Ovary (tissue), 9 donors: Measurements from ENCODE around the gene FOXP1. TPM values are rescaled to one million over a fixed set of nuclear protein-coding genes. Genes with fewer than 3 reads are reported as not detected.

Experiments used
- DNase-seq, 5 donors: peaks; one replicate each; pipeline ENCODE4 v3.0.0-alpha.2; 2019 to 2020
- H3K27ac ChIP-seq, 2 donors: fragments of 200-600 bp; one replicate each; pipeline versions ENCODE4 v1.5.1 to v1.8.0; 2019 to 2022
- H3K27me3 ChIP-seq: fragments of 200-600 bp; one replicate; pipeline ENCODE4 v1.8.0; 2022
- H3K36me3 ChIP-seq: fragments of 200-600 bp; sonication (generic); one replicate; pipeline ENCODE4 v1.5.1; 2019
- H3K4me1 ChIP-seq: one replicate; pipeline ENCODE4 v1.8.1; 2013; ENCODE audit warnings: mild to moderate bottlenecking, moderate library complexity; ENCODE audit not compliant: insufficient read depth
- H3K4me3 ChIP-seq: fragments of 200-600 bp; sonication (generic); one replicate; pipeline ENCODE4 v1.5.1; 2017
- H3K9me3 ChIP-seq, 2 donors: fragments of 200-600 bp in 1 of 2; sonication (generic) in 1 of 2; one replicate each; pipeline versions ENCODE4 v1.5.1 to v1.8.1; 2013 to 2019; ENCODE audit warnings: mild to moderate bottlenecking in 1 of 2, moderate library complexity in 1 of 2
- EP300 ChIP-seq: sonication (generic); formaldehyde crosslinking; IDR thresholded peaks from one replicate; pipeline ENCODE4 v1.6.1; 2017; ENCODE audit warnings: antibody characterized with exemption
- POLR2A ChIP-seq: fragments of 450-650 bp; IDR thresholded peaks from one replicate; pipeline ENCODE4 v1.6.1; 2017; ENCODE audit warnings: antibody characterized with exemption, mild to moderate bottlenecking, moderate library complexity
- WGBS, 3 donors: extraction: QIAGEN DNeasy Blood & Tissue Kit in 1 of 3; methylation state at CpG; one replicate each; pipeline versions ENCODE4 v1.1.5 to v1.1.7; 2013 to 2017; 5-methylcytosine and 5-hydroxymethylcytosine counted together
- intact Hi-C, 4 donors: fragments of 100-400 bp; cut with DNase I; formaldehyde crosslinking; loops; one replicate each; pipeline versions ENCODE4 v1.11.0 to v1.15.1; 2022 to 2023
- polyA plus RNA-seq, 2 donors: library from polyadenylated mRNA; stranded (reverse); fragments of 200-250 nt in 1 of 2; fragments of 350-450 nt in 1 of 2; fragmentation: Illumina TruSeq in 1 of 2; extraction: RNeasy Lipid Tissue Mini Kit (QIAGEN cat#74804) in 1 of 2; gene quantifications; one replicate each; pipeline ENCODE4 v1.2.3, GENCODE V29; 2013 to 2014
- total RNA-seq, 7 donors: library from RNA; depleted of rRNA in 2 of 7; stranded (reverse); fragments of >200 nt in 2 of 7; fragmentation: NEBNext Ultra II Directional in 3 of 7; extraction: Animal tissue kit (Norgen Biotek cat#: 25700) in 3 of 7; gene quantifications; one replicate each; pipeline versions ENCODE4 v1.1.0 to v1.2.4, GENCODE V29; 2016 to 2023
- TF ChIP-seq, protein P1 (sequence below), 3 donors: fragments of 450-650 bp in 2 of 3; fragments of 200-600 bp in 1 of 3; IDR thresholded peaks; one replicate each; pipeline versions ENCODE4 v1.5.1 to v1.8.0; 2016 to 2022; ENCODE audit warnings: antibody characterized with exemption in 3 of 3, mild to moderate bottlenecking in 1 of 3
- donor health status: DM: no; HTN: no; CAD: no; lungs with moderate emphysema.
- donor health status: DM: no; HTN: no; CAD: no.
- donor health status: Bipolar disorder and iron deficiency.
- donor health status: DM: yes; HTN: yes; CAD: no.
- donor health status: DM: no; HTN: no; CAD: no.
- donor health status: DM: yes; HTN: yes; CAD: no.

The FOXP1 gene
- total and polyA plus RNA-seq, 9 donors, result 31.7 to 126 (median 114) TPM

DNA sequence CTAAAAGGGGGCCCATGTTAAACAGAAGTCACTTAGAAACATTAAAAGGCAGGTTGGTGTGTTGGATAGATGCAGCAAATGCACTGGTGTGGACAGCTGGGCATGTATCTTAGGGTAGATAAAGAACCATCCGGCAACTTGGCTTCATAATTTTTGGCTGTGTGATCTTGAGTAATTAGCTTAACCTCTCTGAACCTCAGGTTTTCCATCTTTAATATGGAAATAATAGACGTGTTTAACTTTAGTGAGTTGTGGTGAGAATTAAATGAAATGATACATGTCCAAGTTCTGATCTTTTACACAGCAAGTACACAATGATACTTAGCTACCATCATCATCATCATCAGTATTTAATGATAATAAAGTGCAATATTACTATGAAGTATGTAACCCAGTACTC is 330.4 kb downstream of the FOXP1 start:
- 82 to 88% (median 86%) methylated on average over 2 of the region's 2 CpGs for WGBS, 3 donors
- no peak for TF ChIP-seq EP300
- TF ChIP-seq, protein P1, sequence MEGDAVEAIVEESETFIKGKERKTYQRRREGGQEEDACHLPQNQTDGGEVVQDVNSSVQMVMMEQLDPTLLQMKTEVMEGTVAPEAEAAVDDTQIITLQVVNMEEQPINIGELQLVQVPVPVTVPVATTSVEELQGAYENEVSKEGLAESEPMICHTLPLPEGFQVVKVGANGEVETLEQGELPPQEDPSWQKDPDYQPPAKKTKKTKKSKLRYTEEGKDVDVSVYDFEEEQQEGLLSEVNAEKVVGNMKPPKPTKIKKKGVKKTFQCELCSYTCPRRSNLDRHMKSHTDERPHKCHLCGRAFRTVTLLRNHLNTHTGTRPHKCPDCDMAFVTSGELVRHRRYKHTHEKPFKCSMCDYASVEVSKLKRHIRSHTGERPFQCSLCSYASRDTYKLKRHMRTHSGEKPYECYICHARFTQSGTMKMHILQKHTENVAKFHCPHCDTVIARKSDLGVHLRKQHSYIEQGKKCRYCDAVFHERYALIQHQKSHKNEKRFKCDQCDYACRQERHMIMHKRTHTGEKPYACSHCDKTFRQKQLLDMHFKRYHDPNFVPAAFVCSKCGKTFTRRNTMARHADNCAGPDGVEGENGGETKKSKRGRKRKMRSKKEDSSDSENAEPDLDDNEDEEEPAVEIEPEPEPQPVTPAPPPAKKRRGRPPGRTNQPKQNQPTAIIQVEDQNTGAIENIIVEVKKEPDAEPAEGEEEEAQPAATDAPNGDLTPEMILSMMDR (IDR thresholded peaks at IDR 0.05), result no peak
- TF ChIP-seq POLR2A, result no peak
- Histone ChIP-seq H3K4me3 (no peak overlapping the region), H3K9me3 (no peaks in the 10 kb centered on the region), H3K27me3 (no peaks in the 10 kb centered on the region), H3K4me1 (peaks cover 4% of the 10 kb centered on the region), H3K27ac (no peak overlapping the region), H3K36me3 (no peaks in the 10 kb centered on the region)
- intact Hi-C loops, result no loop called here
- no peak for DNase-seq

DNA sequence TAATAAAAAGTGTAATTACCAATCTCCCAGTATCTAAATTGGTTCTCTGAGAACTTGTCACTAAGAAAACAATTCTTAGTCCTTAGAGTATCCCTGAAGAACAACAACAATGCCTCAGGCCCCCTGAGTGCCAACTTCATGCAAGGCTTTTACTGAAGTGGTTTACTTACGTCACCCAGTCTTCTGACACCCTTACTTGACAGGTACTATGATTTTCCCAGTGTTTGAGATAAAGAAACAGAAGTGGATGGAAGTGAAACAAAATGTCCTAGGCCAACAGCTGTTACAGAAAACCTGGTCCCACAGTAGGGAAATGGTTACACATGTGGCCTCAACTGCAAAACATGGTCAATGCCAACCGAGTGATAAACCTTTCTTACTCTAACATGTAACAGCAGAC is 331.1 kb downstream of the FOXP1 start:
- peaks cover 7% of the 10 kb centered on the region for H3K4me1 ChIP-seq
- TF ChIP-seq, protein P1 (IDR thresholded peaks at IDR 0.05), result no peak
- TF ChIP-seq POLR2A (no peak), EP300 (no peak)
- intact Hi-C loops, result no loop called here
- H3K4me3 ChIP-seq, result no peak overlapping the region
- H3K27ac ChIP-seq, result no peak overlapping the region
- H3K27me3 ChIP-seq, result no peaks in the 10 kb centered on the region
- DNase-seq, result no peak
- H3K36me3 ChIP-seq, result no peaks in the 10 kb centered on the region
- WGBS, 3 donors, result 84 to 90% (median 86%) methylated on average over 2 of the region's 2 CpGs
- H3K9me3 ChIP-seq, result no peaks in the 10 kb centered on the region

DNA sequence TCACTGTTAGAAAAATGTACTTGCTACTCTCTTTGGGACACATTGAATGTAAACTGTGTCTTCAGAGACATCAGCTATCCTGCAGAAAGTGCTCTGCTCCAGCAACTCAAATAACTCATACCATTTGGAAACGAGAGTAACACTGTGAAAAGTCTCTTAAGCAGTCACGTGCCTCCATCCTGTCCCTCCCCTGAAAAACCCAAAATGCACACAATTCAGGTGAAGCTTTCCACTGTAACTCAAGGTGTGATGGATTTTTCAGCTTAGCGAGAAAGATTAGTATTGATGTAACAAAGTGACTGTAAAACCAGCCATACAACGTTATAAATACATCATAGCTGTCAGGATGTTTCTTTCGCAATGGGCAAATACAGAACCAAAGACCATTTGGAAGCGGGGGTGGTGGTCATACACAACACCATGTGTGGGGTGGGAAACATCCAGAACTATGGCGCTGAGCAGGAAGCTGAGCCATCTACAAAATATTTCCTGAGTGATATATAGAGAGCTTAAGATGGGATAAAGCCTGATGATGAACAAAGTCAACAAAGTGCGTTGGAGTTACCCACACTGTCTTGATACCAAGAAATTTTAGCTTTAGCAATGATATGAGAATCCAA is 332.3 kb downstream of the FOXP1 start:
- TF ChIP-seq, protein P1 (IDR thresholded peaks at IDR 0.05), result no peak
- TF ChIP-seq POLR2A, result no peak
- no peak for TF ChIP-seq EP300
- Histone ChIP-seq H3K36me3 (no peaks in the 10 kb centered on the region), H3K4me3 (no peak overlapping the region), H3K4me1 (peaks cover 7% of the 10 kb centered on the region), H3K9me3 (no peaks in the 10 kb centered on the region), H3K27ac (no peak overlapping the region), H3K27me3 (no peaks in the 10 kb centered on the region)
- intact Hi-C loops, result no loop called here
- WGBS, 3 donors, result 87 to 89% (median 87%) methylated on average over 8 of the region's 8 CpGs
- no peak for DNase-seq

DNA sequence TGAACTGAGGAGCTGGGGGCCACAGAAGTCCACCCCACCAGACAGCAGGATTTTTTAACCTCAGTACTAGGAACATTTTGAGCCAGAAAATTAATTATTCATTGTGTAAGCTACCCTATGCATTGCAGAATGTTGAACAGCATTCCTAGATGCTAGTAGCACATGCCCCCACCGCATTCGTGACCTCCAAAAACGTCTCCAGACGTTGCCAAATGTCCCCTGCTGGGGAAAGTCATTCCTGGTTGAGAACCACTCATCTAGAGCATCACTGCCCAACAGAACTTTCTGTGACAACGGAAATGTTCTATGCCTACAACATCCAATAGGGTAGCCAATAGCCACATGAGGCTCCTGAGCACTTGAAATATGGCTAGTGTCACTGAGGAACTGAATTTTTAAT is 333.5 kb downstream of the FOXP1 start:
- H3K27ac ChIP-seq, result no peak overlapping the region
- H3K4me3 ChIP-seq, result no peak overlapping the region
- 89 to 94% (median 92%) methylated on average over 5 of the region's 5 CpGs for WGBS, 3 donors
- TF ChIP-seq EP300 (no peak), POLR2A (no peak)
- TF ChIP-seq, protein P1 (IDR thresholded peaks at IDR 0.05), result no peak
- no peaks in the 10 kb centered on the region for H3K36me3 ChIP-seq
- H3K4me1 ChIP-seq, result peaks cover 11% of the 10 kb centered on the region
- H3K9me3 ChIP-seq, result no peaks in the 10 kb centered on the region
- no peak for DNase-seq
- H3K27me3 ChIP-seq, result no peaks in the 10 kb centered on the region
- intact Hi-C loops, result no loop called here
